Breast epithelium (tissue), 3 donors: ENCODE results near the gene GID4.

ENCODE experiments used
- POLR2A ChIP-seq: fragments of 450-650 bp; IDR thresholded peaks from one replicate; pipeline ENCODE4 v1.6.1; 2016; ENCODE audit warnings: antibody characterized with exemption, mild to moderate bottlenecking, moderate library complexity
- POLR2AphosphoS5 ChIP-seq, 3 donors: sonication (generic); formaldehyde crosslinking; IDR thresholded peaks; one replicate each; pipeline ENCODE4 v1.6.1; 2017; ENCODE audit warnings: antibody characterized with exemption in 3 of 3
- TF ChIP-seq, protein P1 (sequence below), 3 donors: fragments of 450-650 bp; IDR thresholded peaks; one replicate each; pipeline ENCODE4 v1.5.1; 2016 to 2017; ENCODE audit warnings: antibody characterized with exemption in 3 of 3, mild to moderate bottlenecking in 3 of 3, moderate library complexity in 3 of 3

DNA sequence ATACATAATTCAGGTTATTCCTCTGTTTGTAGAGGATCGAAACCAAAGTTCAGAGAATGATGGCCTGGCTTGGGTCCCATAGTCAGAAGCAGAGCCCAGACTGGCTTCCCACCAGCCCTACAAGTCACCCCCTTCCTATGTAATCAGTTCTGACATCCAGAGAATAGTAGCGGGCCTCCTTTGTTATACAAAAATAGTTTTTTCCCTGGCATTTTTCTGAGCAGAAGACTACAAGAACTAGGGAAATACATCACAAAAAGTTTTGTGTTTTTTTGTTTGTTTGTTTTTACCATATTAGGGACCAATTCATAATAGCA lies 19.4 kb upstream of the GID4 start:
- TF ChIP-seq, protein P1, sequence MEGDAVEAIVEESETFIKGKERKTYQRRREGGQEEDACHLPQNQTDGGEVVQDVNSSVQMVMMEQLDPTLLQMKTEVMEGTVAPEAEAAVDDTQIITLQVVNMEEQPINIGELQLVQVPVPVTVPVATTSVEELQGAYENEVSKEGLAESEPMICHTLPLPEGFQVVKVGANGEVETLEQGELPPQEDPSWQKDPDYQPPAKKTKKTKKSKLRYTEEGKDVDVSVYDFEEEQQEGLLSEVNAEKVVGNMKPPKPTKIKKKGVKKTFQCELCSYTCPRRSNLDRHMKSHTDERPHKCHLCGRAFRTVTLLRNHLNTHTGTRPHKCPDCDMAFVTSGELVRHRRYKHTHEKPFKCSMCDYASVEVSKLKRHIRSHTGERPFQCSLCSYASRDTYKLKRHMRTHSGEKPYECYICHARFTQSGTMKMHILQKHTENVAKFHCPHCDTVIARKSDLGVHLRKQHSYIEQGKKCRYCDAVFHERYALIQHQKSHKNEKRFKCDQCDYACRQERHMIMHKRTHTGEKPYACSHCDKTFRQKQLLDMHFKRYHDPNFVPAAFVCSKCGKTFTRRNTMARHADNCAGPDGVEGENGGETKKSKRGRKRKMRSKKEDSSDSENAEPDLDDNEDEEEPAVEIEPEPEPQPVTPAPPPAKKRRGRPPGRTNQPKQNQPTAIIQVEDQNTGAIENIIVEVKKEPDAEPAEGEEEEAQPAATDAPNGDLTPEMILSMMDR (IDR thresholded peaks at IDR 0.05), result no peak
- TF ChIP-seq POLR2A (no peak), POLR2AphosphoS5 (IDR thresholded peaks at IDR 0.05) (no peak)
